OCI-M2 (cell line): Measurements from ENCODE around the gene CGB1.
"Not testable (repeated sequence)": the region's sequence is repeated elsewhere in the genome, so short reads cannot be mapped to it uniquely, and the experiment has no call there.

ENCODE experiments used
- DNase-seq: peaks from one replicate; lab custom pipeline; 2025; ENCODE audit not compliant: unreplicated experiment; lab: John Stamatoyannopoulos, UW

The CGB1 gene

GRCh38 chr19:49058562-49058961, 21.9 kb upstream of the CGB1 start:
- DNase-seq, result no peak

GRCh38 chr19:49057636-49058234, 21.0 kb upstream of the CGB1 start, which contains the start of gene CGB7:
TSS of gene CGB7 (minus strand) at chr19:49057749. CDS start at chr19:49055375, 2,374 bp downstream.
- DNase-seq, result no peak

- DNase-seq, result not testable (repeated sequence)
Measured at GRCh38 chr19:49056902-49057596, 20.4 kb upstream of the CGB1 start.

GRCh38 chr19:49056101-49056901, 19.6 kb upstream of the CGB1 start:
- no peak for DNase-seq

GRCh38 chr19:49050376-49051033, 13.8 kb upstream of the CGB1 start:
- not testable (repeated sequence) for DNase-seq

- not testable (repeated sequence) for DNase-seq
Measured at GRCh38 chr19:49049834-49050233, 13.1 kb upstream of the CGB1 start.

GRCh38 chr19:49049011-49049410, 12.3 kb upstream of the CGB1 start, which contains the start of gene CGB8:
TSS of gene CGB8 (minus strand) at chr19:49049111. CDS start at chr19:49048739, 372 bp downstream.
- DNase-seq, result not testable (repeated sequence)

- DNase-seq, result not testable (repeated sequence)
Measured at GRCh38 chr19:49043548-49043947, 6.9 kb upstream of the CGB1 start, which contains the start of gene CGB5. TSS of gene CGB5 (plus strand) at chr19:49043848. CDS start at chr19:49044210, 362 bp downstream.

GRCh38 chr19:49042666-49043065, 6.0 kb upstream of the CGB1 start:
- DNase-seq, result not testable (repeated sequence)

- DNase-seq, result no peak
Measured at GRCh38 chr19:49042177-49042576, 5.5 kb upstream of the CGB1 start.

- DNase-seq, result not testable (repeated sequence)
Measured at GRCh38 chr19:49039736-49040135, 3.0 kb upstream of the CGB1 start.

- DNase-seq, result not testable (repeated sequence)
Measured at GRCh38 chr19:49038557-49039276, 2.0 kb upstream of the CGB1 start.

GRCh38 chr19:49038111-49038510, 1.4 kb upstream of the CGB1 start:
- not testable (repeated sequence) for DNase-seq

GRCh38 chr19:49031642-49032301, 4.9 kb downstream of the CGB1 start, which contains the start of gene CGB2:
TSS of gene CGB2 (plus strand) at chr19:49031890. CDS start at chr19:49032096, 206 bp downstream.
- not testable (repeated sequence) for DNase-seq

GRCh38 chr19:49030323-49030722, 6.4 kb downstream of the CGB1 start:
- DNase-seq, result not testable (repeated sequence)

GRCh38 chr19:49029749-49030148, 6.9 kb downstream of the CGB1 start:
- DNase-seq, result not testable (repeated sequence)

GRCh38 chr19:49028686-49029085, 8.0 kb downstream of the CGB1 start:
- DNase-seq, result not testable (repeated sequence)

- not testable (repeated sequence) for DNase-seq
Measured at GRCh38 chr19:49025599-49025998, 11.1 kb downstream of the CGB1 start.

- DNase-seq, result not testable (repeated sequence)
Measured at GRCh38 chr19:49025088-49025487, 11.6 kb downstream of the CGB1 start.
